Measurements from ENCODE around the gene SLN.

SLN gene

DNA sequence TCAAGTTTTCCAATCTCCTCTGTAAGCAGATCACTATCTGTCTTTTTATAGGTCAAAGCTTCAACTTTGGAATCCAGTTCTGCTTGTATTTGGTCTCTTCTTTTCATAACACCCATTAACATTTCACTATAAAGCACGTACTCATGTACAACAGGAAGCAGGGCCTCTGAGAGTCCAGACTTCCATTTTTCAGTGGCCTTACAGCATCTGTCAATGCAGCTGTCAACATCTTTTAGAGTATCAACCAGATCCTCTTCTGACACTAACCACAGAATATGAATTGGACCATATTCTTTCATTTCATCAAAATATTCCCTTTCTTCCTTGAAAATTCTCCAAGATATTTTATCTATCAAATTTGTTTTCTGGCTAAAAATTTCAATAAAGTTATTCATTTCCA is 24.7 kb upstream of the SLN start:
- Histone ChIP-seq H3K27me3 (ENCODE audit: insufficient read depth, poor library complexity, severe bottlenecking) (peaks cover 3% of the 10 kb centered on the region), H3K27ac (replicated peaks) (no peak overlapping the region), H3K4me3 (replicated peaks; ENCODE audit: insufficient read depth, low read length) (no peak overlapping the region)
- DNase-seq (ENCODE audit: low read depth in 1 of 2, low spot score in 1 of 2): no peak
- TF ChIP-seq SPI1 (IDR thresholded peaks at IDR 0.05; ENCODE audit: borderline replicate concordance, low read depth) (no peak), GABPA (IDR thresholded peaks at IDR 0.05; ENCODE audit: low read depth) (no peak), POLR2AphosphoS5 (IDR thresholded peaks at IDR 0.05; ENCODE audit: low read depth) (no peak), REST (IDR thresholded peaks at IDR 0.05; ENCODE audit: insufficient replicate concordance, low read depth) (no peak)
- TF ChIP-seq, protein P1, sequence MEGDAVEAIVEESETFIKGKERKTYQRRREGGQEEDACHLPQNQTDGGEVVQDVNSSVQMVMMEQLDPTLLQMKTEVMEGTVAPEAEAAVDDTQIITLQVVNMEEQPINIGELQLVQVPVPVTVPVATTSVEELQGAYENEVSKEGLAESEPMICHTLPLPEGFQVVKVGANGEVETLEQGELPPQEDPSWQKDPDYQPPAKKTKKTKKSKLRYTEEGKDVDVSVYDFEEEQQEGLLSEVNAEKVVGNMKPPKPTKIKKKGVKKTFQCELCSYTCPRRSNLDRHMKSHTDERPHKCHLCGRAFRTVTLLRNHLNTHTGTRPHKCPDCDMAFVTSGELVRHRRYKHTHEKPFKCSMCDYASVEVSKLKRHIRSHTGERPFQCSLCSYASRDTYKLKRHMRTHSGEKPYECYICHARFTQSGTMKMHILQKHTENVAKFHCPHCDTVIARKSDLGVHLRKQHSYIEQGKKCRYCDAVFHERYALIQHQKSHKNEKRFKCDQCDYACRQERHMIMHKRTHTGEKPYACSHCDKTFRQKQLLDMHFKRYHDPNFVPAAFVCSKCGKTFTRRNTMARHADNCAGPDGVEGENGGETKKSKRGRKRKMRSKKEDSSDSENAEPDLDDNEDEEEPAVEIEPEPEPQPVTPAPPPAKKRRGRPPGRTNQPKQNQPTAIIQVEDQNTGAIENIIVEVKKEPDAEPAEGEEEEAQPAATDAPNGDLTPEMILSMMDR (IDR thresholded peaks at IDR 0.05; ENCODE audit: insufficient read depth, low read length): no peak

DNA sequence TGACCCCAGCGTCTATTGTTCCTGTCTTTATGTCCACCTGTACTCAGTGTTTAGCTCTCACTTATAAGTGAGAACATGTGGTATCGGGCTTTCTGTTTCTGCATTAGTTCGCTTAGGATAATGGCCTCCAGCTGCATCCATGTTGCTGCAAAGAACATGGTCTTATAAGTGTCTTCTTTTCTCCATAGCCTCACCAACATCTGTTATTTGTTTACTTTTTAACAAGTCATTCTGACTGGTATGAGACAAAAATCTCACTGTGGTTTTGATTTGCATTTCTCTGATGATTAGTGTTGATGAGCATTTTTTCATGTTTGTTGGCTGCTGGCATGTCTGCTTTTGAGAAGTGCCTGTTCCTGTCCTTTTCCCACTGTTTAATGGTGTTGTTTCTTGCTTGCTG is 21.7 kb upstream of the SLN start:
- no peak for DNase-seq (ENCODE audit: low read depth in 1 of 2, low spot score in 1 of 2)
- TF ChIP-seq GABPA (IDR thresholded peaks at IDR 0.05; ENCODE audit: low read depth) (no peak), SPI1 (IDR thresholded peaks at IDR 0.05; ENCODE audit: borderline replicate concordance, low read depth) (no peak), REST (IDR thresholded peaks at IDR 0.05; ENCODE audit: insufficient replicate concordance, low read depth) (no peak), POLR2AphosphoS5 (IDR thresholded peaks at IDR 0.05; ENCODE audit: low read depth) (no peak)
- TF ChIP-seq, protein P1 (IDR thresholded peaks at IDR 0.05; ENCODE audit: insufficient read depth, low read length): no peak
- Histone ChIP-seq H3K27me3 (ENCODE audit: insufficient read depth, poor library complexity, severe bottlenecking) (no peaks in the 10 kb centered on the region), H3K4me3 (replicated peaks; ENCODE audit: insufficient read depth, low read length) (no peak overlapping the region), H3K27ac (replicated peaks) (no peak overlapping the region)

DNA sequence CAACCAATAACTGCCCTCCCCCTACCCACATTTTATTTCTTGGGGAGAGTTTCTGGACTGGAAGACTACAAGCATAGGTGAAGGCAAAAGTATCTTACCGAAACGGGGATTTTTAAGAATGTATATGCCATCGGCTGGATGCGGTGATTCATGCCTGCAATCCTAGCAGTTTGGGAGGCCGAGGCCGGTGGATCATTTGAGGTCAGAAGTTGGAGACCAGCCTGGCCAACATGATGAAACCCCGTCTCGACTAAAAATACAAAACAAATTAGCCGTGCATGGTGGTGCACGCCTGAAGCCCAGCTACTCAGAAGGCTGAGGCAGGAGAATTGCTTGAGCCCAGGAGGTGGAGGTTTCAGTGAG is 20.8 kb upstream of the SLN start:
- no peak overlapping the region for H3K4me3 ChIP-seq (replicated peaks; ENCODE audit: insufficient read depth, low read length)
- no peak for DNase-seq (ENCODE audit: low read depth in 1 of 2, low spot score in 1 of 2)
- no peak overlapping the region for H3K27ac ChIP-seq (replicated peaks)

More for the DNA sequence above, 20.8 kb upstream of the SLN start:
- H3K27me3 ChIP-seq (ENCODE audit: insufficient read depth, poor library complexity, severe bottlenecking): no peaks in the 10 kb centered on the region
- TF ChIP-seq, protein P1 (IDR thresholded peaks at IDR 0.05; ENCODE audit: insufficient read depth, low read length): no peak
- TF ChIP-seq REST (IDR thresholded peaks at IDR 0.05; ENCODE audit: insufficient replicate concordance, low read depth): no peak
- no peak for TF ChIP-seq SPI1 (IDR thresholded peaks at IDR 0.05; ENCODE audit: borderline replicate concordance, low read depth)
- no peak for TF ChIP-seq GABPA (IDR thresholded peaks at IDR 0.05; ENCODE audit: low read depth)
- TF ChIP-seq POLR2AphosphoS5 (IDR thresholded peaks at IDR 0.05; ENCODE audit: low read depth): no peak
